ENCODE data around the gene TEN1.
A peak's percentile ranks its signal among the peaks of the same experiment; 100 is the strongest.
"Not testable (repeated sequence)": the region's sequence is repeated elsewhere in the genome, so short reads cannot be mapped to it uniquely, and the experiment has no call there.

TEN1 gene, protein sequence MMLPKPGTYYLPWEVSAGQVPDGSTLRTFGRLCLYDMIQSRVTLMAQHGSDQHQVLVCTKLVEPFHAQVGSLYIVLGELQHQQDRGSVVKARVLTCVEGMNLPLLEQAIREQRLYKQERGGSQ

DNA sequence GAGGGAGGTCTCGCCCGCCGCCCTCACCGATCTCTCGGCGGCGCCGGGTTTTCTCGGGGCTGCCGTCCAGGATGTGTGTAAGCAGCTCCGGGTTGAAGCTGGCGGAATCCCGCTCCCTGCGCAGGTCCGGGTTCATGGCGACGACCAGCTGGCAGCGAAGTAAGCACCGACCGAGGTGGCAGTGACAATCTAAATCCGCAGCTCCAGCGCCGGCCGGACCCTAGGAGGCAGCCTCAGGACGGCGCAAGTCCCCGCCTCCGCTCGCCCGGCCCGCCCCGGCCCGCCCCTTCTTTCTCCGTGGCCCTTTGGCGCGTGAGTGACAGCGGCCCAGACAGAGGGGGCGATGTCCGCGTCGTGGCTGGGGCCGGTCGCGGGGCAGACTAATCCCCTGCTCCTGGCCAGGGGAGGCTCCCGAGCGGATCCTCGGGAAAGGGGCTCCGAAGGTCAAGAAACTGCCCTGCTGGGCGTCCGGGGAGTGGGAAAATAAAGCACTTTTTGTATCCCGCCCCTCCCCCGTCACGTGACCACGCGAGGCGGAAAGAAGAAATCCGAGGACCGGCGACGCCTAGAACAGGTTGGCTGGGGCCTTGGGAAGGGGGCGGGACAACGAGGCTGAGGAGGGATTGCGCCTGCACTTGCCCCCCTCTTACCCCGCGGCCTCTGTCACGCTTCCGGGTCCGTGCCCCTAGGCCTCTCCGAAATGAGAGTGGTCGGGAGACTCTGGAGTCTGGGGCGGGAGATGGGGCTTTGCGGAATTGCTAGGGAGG lies at the start of gene TEN1, which contains the start of gene ACOX1:
Gene TEN1, plus strand, starts transcription at position 303 of the 767 bp plus-strand sequence. CDS start 6,953 bp downstream, outside the sequence.
Gene ACOX1, minus strand, starts transcription at position 229 of the 767 bp plus-strand sequence. Its CDS starts 93 bp downstream, at position 136.
- DNase-seq (ENCODE audit: low read depth in 1 of 2, low spot score in 1 of 2): peak; percentile 90 to 93

DNA sequence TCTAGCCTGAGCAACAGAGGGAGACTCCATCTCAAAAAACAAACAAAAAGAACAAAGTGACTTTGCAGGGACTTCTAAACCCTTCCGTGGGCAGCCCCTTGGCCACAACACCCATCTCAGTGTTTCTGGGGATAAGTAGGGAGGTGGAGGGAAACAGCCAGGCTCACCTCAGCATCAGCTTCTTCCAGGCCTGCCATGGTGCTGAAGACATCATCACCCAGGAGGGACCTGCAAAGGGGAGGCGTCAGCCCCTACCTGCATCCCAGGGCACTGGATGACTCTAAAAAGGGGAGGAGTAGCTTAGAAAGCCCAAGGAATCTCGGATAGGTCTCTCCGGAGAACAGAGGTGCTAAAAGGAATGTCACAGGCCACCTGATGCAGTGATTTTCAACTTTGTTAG lies 48.0 kb upstream of the TEN1 start:
- no peak for DNase-seq (ENCODE audit: low read depth in 1 of 2, low spot score in 1 of 2)

DNA sequence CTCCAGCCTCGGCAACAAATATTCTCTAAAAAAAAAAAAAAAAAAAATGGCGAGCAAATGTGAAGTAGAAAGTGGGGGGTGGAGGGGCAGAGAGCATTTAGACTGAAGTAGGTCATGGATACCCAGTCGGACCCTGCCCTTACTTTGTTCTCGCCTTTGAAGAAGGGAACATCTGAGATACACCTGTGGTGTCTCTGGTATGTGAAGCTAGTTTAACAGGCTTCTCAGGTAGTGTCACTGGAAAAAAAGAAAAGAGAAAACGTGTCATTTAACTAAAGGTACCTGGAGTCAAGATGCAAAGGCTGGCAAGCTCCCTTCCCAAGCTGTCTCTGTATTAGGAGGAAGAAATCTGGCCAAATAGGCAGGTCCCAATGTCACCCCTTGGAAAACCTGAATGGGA lies 46.2 kb upstream of the TEN1 start:
- no peak for DNase-seq (ENCODE audit: low read depth in 1 of 2, low spot score in 1 of 2)

DNA sequence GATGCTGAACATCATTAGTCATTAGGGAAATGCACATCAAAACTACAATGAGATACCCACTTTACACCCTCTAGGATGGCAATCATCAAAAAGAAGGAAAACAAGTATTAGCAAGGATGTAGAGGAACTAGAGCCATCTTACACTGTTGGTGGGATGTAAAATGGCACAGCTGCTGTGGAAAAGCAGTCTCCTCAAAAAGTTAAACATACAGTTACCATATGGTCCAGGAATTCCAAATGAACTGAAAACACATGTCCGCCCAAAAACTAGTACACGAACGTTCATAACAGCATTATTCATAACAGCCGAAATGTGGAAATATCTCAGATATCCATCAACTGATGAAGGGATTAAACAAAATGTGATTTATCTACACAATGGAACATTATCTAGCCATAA lies 45.2 kb upstream of the TEN1 start:
- no peak for DNase-seq (ENCODE audit: low read depth in 1 of 2, low spot score in 1 of 2)

DNA sequence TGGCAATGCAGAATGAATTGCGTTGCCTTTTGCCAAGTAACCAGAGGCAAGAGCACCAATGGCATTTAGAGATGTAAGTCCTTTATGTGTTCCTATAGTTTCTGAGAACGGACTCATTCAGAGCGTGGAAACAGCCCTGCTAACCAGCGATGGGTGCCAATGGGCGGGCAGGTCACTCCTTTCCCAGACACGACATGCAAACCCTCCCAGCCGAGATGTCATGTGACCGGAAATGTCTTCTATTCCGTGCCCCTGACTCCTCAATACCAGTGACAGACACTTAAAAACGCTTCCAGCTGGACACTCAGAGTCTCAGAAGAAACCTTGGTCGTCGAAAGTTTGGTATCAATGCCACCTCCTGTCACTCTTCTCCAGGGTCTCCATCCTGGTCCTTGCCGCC lies 41.4 kb upstream of the TEN1 start:
- no peak for DNase-seq (ENCODE audit: low read depth in 1 of 2, low spot score in 1 of 2)

DNA sequence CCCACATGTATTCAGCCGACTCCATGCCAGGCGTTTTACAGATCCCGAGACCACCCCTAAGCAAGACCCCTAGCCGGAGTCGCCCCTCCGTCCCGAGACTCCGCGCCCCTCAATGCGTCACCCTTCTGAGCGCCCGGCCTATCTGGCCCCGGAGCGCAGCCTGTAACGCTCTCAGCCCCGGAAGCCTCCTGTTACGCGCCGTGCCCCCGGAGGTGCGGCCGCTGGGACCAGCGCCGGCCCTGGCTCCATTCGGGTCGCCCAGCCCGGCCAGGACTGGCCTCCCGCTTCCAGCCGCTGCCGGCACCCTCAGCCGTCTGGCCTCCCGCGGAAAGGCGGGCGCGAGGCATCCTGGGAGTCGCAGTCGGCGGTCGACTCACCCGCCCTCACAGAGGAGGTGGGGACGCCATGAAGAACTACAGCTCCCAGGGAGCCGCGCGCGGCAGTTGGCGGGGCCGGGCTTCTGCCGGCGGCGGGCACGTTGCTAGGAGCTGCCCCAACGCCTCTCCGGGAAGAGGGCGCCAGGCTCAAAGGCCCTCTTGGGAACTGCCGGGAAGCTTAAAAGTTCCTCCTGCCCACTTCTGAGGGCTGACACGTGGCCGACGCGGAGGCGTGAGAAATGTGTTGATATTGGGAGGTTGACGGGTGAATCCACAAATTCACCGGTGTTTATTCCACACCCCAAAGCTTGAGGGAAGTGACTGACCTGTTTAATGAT lies 38.2 kb upstream of the TEN1 start, which contains the start of gene FBF1:
Gene FBF1, minus strand, starts transcription at position 316 of the 715 bp plus-strand sequence. CDS start 2,893 bp downstream, outside the sequence.
- DNase-seq (ENCODE audit: low read depth in 1 of 2, low spot score in 1 of 2): peak; percentile 72 to 83

DNA sequence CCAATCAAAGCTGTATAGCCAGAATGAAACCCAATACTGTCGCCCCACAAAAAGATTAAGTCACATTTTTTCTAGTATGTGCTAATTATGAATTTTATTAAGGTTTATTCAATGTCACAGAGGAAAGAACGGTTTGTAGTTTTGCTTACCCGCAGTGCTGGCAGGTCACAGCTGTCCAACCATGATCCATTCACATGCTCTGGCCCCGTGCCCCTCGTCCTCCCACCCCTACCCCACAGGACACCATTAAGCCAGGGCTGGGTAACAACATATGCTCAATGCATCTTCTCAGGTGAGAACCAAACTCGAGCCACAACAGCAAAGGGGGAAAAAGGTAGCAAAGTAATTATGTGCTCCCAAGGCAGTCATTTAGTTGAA lies 37.6 kb upstream of the TEN1 start:
- DNase-seq (ENCODE audit: low read depth in 1 of 2, low spot score in 1 of 2): no peak

DNA sequence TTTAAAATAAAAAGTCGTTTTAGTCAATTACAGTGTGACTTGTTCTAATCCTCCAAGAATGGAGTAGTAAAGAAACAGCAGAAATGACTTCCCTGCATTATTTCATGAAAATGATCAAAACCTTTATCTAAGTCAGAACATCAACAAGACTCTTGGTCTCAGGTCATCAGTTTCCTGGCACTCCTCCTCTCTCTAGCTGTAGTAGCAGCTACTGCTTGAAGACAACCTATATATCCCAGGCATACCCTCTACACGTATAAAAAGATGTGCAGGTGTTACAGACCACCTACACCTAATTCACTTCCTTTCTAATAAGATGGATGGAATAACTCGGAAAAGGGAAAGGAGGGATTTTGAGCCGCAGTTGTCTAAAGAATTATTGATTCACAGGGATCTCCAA lies 36.6 kb upstream of the TEN1 start:
- no peak for DNase-seq (ENCODE audit: low read depth in 1 of 2, low spot score in 1 of 2)

DNA sequence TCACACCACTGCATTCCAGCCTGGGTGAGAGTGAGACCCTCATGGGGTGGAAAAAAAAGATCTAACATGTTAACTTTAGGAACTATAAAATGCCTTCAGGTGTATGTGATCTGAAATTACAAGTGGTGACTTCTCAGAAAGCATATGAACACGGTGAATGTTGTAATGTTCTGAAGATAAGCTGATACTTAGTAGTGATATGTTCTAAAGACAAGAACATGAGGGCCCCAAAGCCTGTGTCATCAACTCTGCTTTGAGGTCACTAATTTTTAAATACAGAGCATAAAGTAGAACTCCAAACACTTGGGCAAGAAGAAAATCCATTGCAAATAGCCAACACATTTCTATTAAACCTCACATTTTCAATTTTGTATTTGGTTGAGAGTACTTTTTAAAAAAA lies 35.5 kb upstream of the TEN1 start:
- no peak for DNase-seq (ENCODE audit: low read depth in 1 of 2, low spot score in 1 of 2)

DNA sequence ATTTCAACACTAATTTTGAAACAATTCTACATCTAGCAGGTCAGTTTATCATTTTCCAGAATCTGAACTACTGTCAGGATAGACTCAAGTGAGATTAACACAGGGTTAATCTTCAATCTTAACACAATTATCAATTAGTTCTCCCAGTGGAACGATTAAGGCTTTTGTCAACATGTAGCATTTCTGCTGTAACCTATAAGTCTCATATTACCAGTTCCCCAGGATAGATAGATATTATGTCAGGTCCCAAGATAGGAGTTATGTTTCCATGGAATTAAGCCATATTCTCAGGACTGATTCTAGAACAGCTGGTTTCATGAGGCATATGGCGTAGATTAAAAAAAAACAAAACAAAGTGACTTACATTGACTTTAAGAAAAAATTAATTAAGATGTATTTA lies 33.8 kb upstream of the TEN1 start:
- no peak for DNase-seq (ENCODE audit: low read depth in 1 of 2, low spot score in 1 of 2)

DNA sequence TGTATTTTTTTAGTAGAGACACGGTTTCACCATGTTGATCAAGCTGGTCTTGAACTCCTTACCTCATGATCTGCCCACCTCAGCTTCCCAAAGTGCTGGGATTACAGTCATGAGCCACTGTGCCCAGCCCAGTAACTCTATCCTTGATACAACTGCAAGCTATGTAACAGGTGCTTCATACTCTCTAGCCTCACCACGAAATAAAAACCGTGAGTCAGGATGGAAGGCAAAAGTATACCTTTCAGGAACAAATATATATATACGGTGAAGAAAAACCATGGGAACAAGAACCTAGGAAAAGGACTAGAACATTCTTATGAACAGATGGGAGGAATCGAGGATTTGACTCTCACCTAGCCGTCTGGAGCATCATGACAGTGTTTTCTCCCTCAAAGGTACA lies 28.6 kb upstream of the TEN1 start:
- no peak for DNase-seq (ENCODE audit: low read depth in 1 of 2, low spot score in 1 of 2)

DNA sequence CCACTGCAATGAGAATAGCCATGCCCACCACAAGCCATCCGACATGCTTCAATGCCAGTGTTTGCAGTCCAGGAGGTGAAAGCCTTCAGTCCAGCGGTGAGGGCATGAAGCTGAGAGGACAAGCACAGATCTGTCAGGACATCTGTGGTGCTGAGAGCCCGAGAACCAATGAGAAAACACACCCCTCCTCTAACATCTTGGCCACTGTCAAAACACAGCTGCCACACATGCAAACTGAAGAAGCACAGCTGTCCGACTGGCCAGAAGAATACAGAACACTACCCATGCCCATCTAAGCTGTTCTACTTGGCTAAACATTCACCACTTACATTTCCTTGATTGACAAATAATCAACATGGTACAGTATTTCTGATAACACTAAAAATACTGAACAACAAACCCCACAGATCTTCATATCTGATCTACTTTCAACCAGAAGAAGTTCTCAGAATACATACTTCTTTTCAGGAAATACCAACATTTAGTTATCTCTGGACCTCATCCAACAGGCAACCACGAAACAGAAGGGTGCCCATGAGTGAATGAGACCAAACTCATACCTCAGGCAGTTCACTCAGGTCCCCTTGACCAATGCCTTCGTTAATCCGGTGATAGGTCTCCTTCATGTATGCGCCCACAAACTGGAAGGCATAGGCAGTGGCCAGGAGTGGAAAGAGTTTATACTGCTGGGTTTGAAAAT lies 28.0 kb upstream of the TEN1 start:
- DNase-seq (ENCODE audit: low read depth in 1 of 2, low spot score in 1 of 2): no peak

DNA sequence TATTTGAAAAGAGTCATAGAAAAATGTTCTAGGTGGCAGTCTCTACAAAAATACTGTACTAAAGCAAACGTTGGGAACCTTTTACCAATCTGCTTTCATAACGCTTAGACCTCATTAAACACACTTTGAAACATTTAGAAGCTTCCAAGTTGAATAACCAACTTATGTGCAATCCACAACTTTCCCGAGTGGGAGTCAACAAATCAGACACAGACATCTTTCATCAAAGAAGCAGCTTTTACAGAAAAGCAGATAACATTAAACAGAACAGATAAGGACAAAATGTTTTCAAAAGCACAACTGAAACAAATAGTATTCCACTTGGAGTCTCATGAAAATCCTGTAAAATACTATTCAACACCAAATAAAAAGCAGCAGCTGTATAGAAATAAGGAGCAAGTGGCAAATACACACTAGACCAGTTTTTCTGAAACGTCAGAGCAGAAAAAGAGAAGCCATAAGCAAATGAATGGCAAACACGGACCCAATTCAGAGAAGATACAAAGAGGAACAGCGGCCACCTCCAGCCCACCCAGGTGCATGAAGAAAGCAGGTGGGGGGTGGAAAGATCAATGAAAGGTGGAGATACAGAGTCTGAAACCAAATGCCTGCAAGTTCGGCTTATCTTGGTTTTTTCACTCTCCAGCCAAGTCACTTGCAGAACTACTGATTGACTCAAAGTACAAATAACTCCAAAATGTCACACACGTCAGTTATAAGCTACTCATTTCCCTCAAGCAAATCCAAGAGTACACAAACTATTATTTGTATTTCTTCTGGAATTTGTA lies 19.8 kb upstream of the TEN1 start:
- DNase-seq (ENCODE audit: low read depth in 1 of 2, low spot score in 1 of 2): no peak

DNA sequence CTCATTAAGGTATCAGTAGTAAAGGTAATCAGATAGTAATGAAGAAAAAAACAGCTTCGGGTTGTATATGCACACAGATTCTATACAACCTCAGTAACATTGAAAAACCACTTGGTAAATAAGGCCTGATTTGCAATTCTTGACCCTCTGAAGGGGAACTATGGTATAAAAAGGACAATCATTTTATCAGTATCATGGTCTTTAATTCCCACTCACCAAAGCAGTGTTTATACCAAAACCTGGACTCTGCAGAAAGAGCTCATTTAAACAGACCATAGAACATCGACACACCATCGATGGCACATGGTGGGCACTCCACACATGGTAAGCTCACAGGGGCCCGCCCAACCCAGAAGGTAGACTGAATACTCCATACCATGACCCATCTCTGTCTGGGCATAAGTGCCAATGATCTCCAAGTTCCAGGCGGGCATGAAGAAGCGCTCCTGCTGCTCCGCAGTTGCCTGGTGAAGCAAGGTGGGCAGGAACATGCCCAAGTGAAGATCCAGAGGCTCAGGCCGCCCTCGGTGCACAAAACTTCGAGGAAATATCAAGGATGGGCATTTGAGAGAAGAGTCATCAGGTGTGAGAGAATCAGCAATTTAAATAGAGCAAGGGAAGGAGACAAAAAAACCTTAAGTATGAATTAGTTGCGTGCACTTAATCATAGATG lies 19.1 kb upstream of the TEN1 start:
- no peak for DNase-seq (ENCODE audit: low read depth in 1 of 2, low spot score in 1 of 2)

DNA sequence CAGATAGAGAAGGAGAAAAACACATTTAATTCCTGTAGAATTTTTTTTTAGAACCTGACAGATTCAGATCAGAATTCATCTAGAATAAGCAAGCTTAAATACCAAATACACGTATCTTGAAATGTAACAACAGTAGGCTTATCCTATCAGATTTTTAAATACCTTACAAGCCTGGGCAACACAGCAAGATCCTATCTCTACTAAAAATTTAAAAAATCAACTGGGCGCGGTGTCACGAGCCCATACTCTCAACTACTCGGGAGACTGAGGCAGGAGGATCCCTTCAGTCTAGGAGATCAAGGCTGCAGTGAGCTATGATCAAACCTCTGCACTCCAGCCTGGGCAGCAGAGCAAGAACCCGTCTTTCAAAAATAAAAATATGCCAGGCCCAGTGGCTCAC lies 13.6 kb upstream of the TEN1 start:
- no peak for DNase-seq (ENCODE audit: low read depth in 1 of 2, low spot score in 1 of 2)

DNA sequence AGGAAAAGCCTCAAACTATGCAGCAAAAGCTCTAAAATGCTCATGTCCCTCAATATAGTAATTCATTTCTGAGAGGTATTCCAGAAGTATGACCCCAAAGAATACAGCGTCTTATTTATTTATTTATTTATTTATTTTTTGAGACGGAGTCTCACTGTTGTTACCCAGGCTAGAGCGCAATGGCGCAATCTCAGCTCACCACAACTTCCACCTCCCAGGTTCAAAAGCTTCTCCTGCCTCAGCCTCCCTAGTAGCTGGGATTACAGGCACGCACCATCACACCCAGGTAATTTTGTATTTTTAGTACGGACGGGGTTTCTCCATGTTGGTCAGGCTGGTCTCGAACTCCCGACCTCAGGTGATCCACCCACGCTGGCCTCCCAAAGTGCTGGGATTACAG lies 10.0 kb upstream of the TEN1 start:
- DNase-seq (ENCODE audit: low read depth in 1 of 2, low spot score in 1 of 2): not testable (repeated sequence)

DNA sequence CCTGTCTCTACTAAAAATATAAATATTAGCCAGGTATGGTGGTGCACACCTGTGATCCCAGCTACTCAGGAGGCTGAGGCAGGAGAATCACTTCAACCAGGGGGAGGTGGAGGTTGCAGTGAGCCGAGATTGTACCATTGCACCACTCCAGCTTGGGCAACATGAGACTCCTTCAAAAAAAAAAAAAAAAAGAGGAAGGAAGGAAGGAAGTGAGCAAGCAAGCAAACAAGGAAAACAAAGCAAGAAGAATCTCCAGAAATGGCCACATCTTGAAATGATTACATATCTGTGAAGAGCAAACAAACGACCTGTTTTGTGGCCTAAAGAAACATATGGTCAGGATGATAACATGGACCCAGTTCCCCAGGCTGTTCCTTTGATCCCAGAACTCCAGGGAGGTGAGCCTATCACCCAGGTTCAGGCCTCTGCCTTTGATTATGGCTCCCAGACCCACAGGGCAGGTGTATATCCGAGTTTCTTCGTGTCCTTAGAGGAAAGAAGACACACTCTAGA lies 9.0 kb upstream of the TEN1 start:
- DNase-seq (ENCODE audit: low read depth in 1 of 2, low spot score in 1 of 2): no peak

DNA sequence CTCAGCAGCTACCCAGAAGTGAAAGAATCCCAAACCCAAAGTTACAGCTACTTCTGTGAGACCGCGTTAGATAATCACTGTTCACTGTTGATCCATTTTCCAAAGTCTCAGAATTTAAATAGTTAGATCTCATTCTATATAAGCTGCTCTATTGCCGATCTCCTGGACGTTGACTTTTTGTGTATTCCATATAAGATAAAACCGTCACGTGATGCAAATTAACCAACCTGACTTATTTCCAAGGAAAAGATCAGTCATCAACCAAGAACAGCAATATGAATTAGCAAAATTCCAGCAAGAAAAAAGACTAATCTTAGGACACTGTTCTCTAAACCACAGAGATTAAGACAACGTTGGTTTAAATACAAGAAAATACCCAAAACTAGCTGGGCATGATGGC lies 8.4 kb upstream of the TEN1 start:
- no peak for DNase-seq (ENCODE audit: low read depth in 1 of 2, low spot score in 1 of 2)

DNA sequence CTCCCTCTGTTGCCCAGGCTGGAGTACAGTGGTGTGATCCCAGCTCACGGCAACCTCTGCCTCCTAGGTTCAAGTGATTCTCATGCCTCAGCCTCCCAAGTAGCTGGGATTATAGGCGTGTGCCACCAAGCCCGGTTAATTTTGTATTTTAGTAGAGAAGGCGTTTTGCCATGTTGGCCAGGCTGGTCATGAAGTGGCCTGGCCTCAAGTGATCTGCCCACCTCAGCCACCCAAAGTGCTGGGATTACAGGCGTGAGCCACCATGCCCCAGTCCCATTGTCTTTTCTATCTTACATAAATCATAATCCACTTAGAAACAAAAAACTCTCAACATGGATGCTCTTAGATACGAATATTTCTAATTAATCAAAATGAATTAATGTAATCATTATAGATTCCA lies 3.9 kb upstream of the TEN1 start:
- DNase-seq (ENCODE audit: low read depth in 1 of 2, low spot score in 1 of 2): not testable (repeated sequence)

DNA sequence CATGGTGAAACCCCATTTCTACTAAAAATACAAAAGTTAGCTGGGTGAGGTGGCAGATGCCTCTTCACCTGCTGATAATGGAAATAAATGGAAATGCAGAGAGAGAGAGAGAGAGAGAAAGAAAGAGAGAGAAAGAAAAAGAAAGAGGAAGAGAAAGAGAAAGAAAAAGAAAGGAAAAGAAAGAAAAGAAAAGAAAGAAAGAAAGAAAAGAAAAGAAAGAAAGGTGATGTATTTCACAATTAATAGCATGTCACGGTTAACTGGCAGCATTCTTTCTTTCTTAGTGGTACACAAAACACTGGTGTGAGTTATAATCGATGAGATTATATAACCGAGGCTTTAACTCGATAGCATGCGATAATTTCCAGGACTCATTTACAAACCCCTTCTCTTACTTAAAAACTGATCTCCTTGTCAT lies 3.3 kb upstream of the TEN1 start:
- no peak for DNase-seq (ENCODE audit: low read depth in 1 of 2, low spot score in 1 of 2)

Measured in activated T-helper 1 cell treated with anti-CD3 and anti-CD28 coated beads, Interleukin-2, amount 50 U/mL, for 16 hours (primary cell).